OCI-LY1 (cell line): Measurements from ENCODE around the gene PIP4K2B.

ENCODE experiments used
- CTCF ChIP-seq: fragments of 200-600 bp; sonication (generic), shearing (Covaris generic); IDR thresholded peaks from 2 replicates; pipeline ENCODE4 v1.5.1; 2017; ENCODE audit warnings: mild to moderate bottlenecking, antibody characterized with exemption, low read length, moderate library complexity, mixed read lengths
- EZH2 ChIP-seq: fragments of 200-600 bp; sonication (generic), shearing (Covaris generic); IDR thresholded peaks from 2 replicates; pipeline ENCODE4 v1.8.0; 2017; ENCODE audit warnings: borderline replicate concordance, mixed run types, mild to moderate bottlenecking, antibody characterized with exemption, low read length, moderate library complexity, mixed read lengths

- TF ChIP-seq CTCF (no peak), EZH2 (no peak)
Observed at GRCh38 chr17:38848557-38848891, 49.2 kb upstream of the PIP4K2B start.
